Sigmoid colon (tissue), 3 donors: ENCODE data around the gene SLC7A14.

Experiments used
- POLR2A ChIP-seq, 2 donors: fragments of 450-650 bp; IDR thresholded peaks; one replicate each; pipeline ENCODE4 v1.6.1; 2016; ENCODE audit warnings: antibody characterized with exemption in 2 of 2, mild to moderate bottlenecking in 2 of 2, moderate library complexity in 2 of 2
- TF ChIP-seq, protein P1 (sequence below), 4 experiments: fragments of 450-650 bp in 3 of 4; fragments of 200-600 bp in 1 of 4; IDR thresholded peaks; one replicate each; pipeline ENCODE4 v1.5.1; 2016 to 2019; ENCODE audit warnings: antibody characterized with exemption in 4 of 4, mild to moderate bottlenecking in 3 of 4, moderate library complexity in 2 of 4

DNA sequence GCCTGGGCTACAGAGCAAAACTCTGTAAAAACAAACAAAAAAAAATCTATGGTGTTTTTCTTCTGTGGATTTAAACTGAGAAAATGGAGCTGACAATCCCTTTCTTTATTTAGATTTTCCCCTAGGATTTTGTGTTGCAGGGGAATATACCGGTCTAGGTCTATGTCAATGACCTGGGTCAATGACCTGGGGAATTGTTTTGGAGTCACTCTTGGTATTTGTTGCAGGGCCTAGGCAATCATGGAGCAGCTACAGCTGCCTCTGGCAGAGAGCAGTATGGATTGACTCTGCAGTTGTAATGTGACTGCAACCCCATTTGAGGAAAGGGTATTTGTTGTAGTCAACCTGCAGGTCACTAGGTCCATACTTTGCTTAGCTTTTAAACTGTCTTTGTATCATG lies 37.6 kb upstream of the SLC7A14 start:
- TF ChIP-seq, protein P1, sequence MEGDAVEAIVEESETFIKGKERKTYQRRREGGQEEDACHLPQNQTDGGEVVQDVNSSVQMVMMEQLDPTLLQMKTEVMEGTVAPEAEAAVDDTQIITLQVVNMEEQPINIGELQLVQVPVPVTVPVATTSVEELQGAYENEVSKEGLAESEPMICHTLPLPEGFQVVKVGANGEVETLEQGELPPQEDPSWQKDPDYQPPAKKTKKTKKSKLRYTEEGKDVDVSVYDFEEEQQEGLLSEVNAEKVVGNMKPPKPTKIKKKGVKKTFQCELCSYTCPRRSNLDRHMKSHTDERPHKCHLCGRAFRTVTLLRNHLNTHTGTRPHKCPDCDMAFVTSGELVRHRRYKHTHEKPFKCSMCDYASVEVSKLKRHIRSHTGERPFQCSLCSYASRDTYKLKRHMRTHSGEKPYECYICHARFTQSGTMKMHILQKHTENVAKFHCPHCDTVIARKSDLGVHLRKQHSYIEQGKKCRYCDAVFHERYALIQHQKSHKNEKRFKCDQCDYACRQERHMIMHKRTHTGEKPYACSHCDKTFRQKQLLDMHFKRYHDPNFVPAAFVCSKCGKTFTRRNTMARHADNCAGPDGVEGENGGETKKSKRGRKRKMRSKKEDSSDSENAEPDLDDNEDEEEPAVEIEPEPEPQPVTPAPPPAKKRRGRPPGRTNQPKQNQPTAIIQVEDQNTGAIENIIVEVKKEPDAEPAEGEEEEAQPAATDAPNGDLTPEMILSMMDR (IDR thresholded peaks at IDR 0.05): no peak
- no peak for TF ChIP-seq POLR2A (IDR thresholded peaks at IDR 0.05)
